HepG2 (cell line): ENCODE results near the gene NDUFS2. TPM values are rescaled to one million over a fixed set of nuclear protein-coding genes. Genes with fewer than 3 reads are reported as not detected.

Experiments
- ARNT2 ChIP-seq: sonication (generic); formaldehyde crosslinking; IDR thresholded peaks from 2 replicates; pipeline ENCODE4 v1.8.0; 2022; ENCODE audit warnings: mild to moderate bottlenecking, low read depth, missing genetic modification reagents, moderate library complexity
- ATRX ChIP-seq: sonication (generic); formaldehyde crosslinking; IDR thresholded peaks from 2 replicates; pipeline ENCODE4 v1.4.0; 2020; ENCODE audit warnings: missing genetic modification reagents, borderline replicate concordance
- CAMTA2 ChIP-seq: sonication (generic); formaldehyde crosslinking; IDR thresholded peaks from 2 replicates; pipeline ENCODE4 v1.4.0; 2020; ENCODE audit warnings: mild to moderate bottlenecking, missing genetic modification reagents, borderline replicate concordance
- HNF4G ChIP-seq, 2 experiments: sonication (generic) in 1 of 2; formaldehyde crosslinking in 1 of 2; IDR thresholded peaks; 2 replicates each; pipeline versions ENCODE4 v1.4.0 to v1.6.1; 2011 to 2020; ENCODE audit warnings: borderline replicate concordance in 2 of 2, low read depth in 2 of 2, mild to moderate bottlenecking in 2 of 2, low read length in 1 of 2, missing genetic modification reagents in 1 of 2, moderate library complexity in 1 of 2
- KMT2B ChIP-seq: IDR thresholded peaks from 2 replicates; pipeline ENCODE4 v1.6.1; 2016; ENCODE audit warnings: missing genetic modification reagents, missing compliant biosample characterization
- POLR2G ChIP-seq: fragments of 200-400 bp; formaldehyde crosslinking; IDR thresholded peaks from 2 replicates; pipeline ENCODE4 v1.6.1; 2018; ENCODE audit warnings: mild to moderate bottlenecking, low read depth, low read length, moderate library complexity
- SOX13 ChIP-seq, 3 experiments: fragments of 450-650 bp in 1 of 3; sonication (generic) in 1 of 3; formaldehyde crosslinking in 1 of 3; IDR thresholded peaks in 2 of 3; conservative IDR thresholded peaks in 1 of 3; 2 replicates each; pipeline versions ENCODE4 v1.5.0 to v1.6.1; 2016 to 2020; ENCODE audit warnings: antibody characterized with exemption in 1 of 3, mild to moderate bottlenecking in 1 of 3, missing compliant biosample characterization in 1 of 3, missing genetic modification reagents in 1 of 3, moderate library complexity in 1 of 3
- SSRP1 ChIP-seq: IDR thresholded peaks from 2 replicates; pipeline ENCODE4 v1.6.1; 2016; ENCODE audit warnings: control low read depth
- ZBTB1 ChIP-seq: sonication (generic); formaldehyde crosslinking; IDR thresholded peaks from 2 replicates; pipeline ENCODE4 v1.4.0; 2020; ENCODE audit warnings: missing genetic modification reagents, borderline replicate concordance
- ZNF256 ChIP-seq: sonication (generic); formaldehyde crosslinking; conservative IDR thresholded peaks from 2 replicates; pipeline ENCODE4 v1.4.0; 2020; ENCODE audit warnings: missing genetic modification reagents
- ZNF350 ChIP-seq: sonication (generic); formaldehyde crosslinking; IDR thresholded peaks from 2 replicates; pipeline ENCODE4 v1.4.0; 2020; ENCODE audit warnings: mild to moderate bottlenecking, low read depth, missing genetic modification reagents, borderline replicate concordance
- ZNF543 ChIP-seq: sonication (generic); formaldehyde crosslinking; IDR thresholded peaks from 2 replicates; pipeline ENCODE4 v1.4.0; 2020; ENCODE audit warnings: mild to moderate bottlenecking, missing genetic modification reagents
- ZNF570 ChIP-seq: sonication (generic); formaldehyde crosslinking; IDR thresholded peaks from 2 replicates; pipeline ENCODE4 v1.4.0; 2020; ENCODE audit warnings: mild to moderate bottlenecking, missing genetic modification reagents, borderline replicate concordance
- ZNF737 ChIP-seq: sonication (generic); formaldehyde crosslinking; IDR thresholded peaks from 2 replicates; pipeline ENCODE4 v1.5.0; 2020; ENCODE audit warnings: missing genetic modification reagents, mild to moderate bottlenecking, borderline replicate concordance
- polyA plus RNA-seq, 8 experiments: library from polyadenylated mRNA; depleted of rRNA in 3 of 8; stranded (reverse) in 7 of 8; unstranded in 1 of 8; fragments of >200 nt; fragmentation: Illumina TruSeq in 4 of 8; extraction: Trizol in 4 of 8; gene quantifications; 2 replicates each; pipeline versions ENCODE4 v1.2.1 to v1.2.3, GENCODE V29; 2011 to 2016; ENCODE audit warnings: low read depth in 4 of 8, missing spikeins in 1 of 8, mixed read lengths in 1 of 8; ENCODE audit not compliant: insufficient read depth in 1 of 8
- total RNA-seq, 5 experiments: library from RNA; depleted of rRNA; stranded (reverse); fragments of >200 nt; fragmentation: Illumina TruSeq; extraction: Trizol; gene quantifications; 2 replicates each; pipeline ENCODE4 v1.2.3, GENCODE V29; 2016; ENCODE audit warnings: low read depth in 1 of 5
- TF ChIP-seq, protein P1 (sequence below): sonication (generic); formaldehyde crosslinking; IDR thresholded peaks from 2 replicates; pipeline ENCODE4 v1.4.0; 2020; ENCODE audit warnings: mild to moderate bottlenecking, missing genetic modification reagents, borderline replicate concordance
- TF ChIP-seq, protein P2 (sequence below): sonication (generic); formaldehyde crosslinking; IDR thresholded peaks from 2 replicates; pipeline ENCODE4 v1.4.0; 2020; ENCODE audit warnings: low read depth, mild to moderate bottlenecking, missing genetic modification reagents
- TF ChIP-seq, protein P3 (sequence below): sonication (generic); formaldehyde crosslinking; IDR thresholded peaks from 2 replicates; pipeline ENCODE4 v1.5.1; 2020; ENCODE audit warnings: missing genetic modification reagents, mild to moderate bottlenecking, borderline replicate concordance
- TF ChIP-seq, protein P4 (sequence below): sonication (generic); formaldehyde crosslinking; conservative IDR thresholded peaks from 2 replicates; pipeline ENCODE4 v1.8.1; 2023; ENCODE audit warnings: missing genetic modification reagents

NDUFS2 gene
- total and polyA plus RNA-seq, 2 of the 13 experiments (the other 11 are each of a cell fraction or from before 2014, with no cell fraction given), result 89.9 to 118 TPM

DNA sequence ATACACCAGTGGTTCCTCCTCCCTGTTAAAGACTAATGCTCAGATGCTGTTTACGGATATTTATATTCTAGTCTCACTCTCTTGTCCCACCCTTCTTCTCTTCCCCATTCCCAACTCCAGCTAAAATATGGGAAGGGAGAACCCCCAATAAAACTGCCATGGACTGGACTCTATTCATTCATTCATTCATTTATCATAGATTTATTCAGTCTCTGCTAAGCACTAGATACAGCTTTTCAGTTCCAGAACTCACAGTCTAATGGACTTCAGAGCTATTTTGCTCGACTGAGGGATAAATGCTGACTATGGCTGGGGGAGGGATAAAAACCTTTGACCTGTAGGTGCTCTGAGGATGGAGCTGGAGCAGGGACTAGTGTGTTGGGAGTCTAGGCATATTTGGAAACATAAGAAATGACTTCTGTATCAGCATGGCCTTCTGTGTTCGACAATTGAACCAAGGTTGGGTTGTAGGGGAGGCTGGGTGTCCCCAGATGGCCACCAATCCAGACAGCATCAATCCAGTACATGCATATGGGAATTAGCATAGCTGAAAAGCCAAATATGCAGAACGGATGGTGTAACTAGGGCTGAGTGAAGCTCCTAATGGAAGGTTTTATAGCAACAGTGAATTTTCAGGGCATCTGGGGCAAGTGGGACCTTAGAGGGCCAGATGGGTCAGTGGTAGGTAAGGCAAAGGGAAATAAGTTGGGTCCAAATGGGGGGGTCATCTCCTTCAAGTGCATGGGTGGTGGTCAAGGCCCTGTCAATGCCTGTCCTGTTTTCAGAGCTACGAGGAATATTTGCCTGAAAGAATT is 17.1 kb downstream of the NDUFS2 start (continued):
- TF ChIP-seq, protein P1, sequence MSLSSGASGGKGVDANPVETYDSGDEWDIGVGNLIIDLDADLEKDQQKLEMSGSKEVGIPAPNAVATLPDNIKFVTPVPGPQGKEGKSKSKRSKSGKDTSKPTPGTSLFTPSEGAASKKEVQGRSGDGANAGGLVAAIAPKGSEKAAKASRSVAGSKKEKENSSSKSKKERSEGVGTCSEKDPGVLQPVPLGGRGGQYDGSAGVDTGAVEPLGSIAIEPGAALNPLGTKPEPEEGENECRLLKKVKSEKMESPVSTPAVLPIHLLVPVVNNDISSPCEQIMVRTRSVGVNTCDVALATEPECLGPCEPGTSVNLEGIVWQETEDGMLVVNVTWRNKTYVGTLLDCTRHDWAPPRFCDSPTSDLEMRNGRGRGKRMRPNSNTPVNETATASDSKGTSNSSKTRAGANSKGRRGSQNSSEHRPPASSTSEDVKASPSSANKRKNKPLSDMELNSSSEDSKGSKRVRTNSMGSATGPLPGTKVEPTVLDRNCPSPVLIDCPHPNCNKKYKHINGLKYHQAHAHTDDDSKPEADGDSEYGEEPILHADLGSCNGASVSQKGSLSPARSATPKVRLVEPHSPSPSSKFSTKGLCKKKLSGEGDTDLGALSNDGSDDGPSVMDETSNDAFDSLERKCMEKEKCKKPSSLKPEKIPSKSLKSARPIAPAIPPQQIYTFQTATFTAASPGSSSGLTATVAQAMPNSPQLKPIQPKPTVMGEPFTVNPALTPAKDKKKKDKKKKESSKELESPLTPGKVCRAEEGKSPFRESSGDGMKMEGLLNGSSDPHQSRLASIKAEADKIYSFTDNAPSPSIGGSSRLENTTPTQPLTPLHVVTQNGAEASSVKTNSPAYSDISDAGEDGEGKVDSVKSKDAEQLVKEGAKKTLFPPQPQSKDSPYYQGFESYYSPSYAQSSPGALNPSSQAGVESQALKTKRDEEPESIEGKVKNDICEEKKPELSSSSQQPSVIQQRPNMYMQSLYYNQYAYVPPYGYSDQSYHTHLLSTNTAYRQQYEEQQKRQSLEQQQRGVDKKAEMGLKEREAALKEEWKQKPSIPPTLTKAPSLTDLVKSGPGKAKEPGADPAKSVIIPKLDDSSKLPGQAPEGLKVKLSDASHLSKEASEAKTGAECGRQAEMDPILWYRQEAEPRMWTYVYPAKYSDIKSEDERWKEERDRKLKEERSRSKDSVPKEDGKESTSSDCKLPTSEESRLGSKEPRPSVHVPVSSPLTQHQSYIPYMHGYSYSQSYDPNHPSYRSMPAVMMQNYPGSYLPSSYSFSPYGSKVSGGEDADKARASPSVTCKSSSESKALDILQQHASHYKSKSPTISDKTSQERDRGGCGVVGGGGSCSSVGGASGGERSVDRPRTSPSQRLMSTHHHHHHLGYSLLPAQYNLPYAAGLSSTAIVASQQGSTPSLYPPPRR (CRISPR knock-in tag), result no peak
- TF ChIP-seq KMT2B (no peak), SOX13 (IDR thresholded peaks at IDR 0.05) (peak; percentile 10; the same call in 1 of the 2 replicates), SOX13 (CRISPR knock-in tag; conservative IDR thresholded peaks at IDR 0.05 in 1 of 2, IDR thresholded peaks at IDR 0.05 in 1 of 2) (no peak), ZNF737 (CRISPR knock-in tag) (no peak), ZNF543 (no peak), ARNT2 (CRISPR knock-in tag) (no peak), ATRX (CRISPR knock-in tag) (no peak), ZNF256 (no peak), HNF4G (IDR thresholded peaks at IDR 0.05; ENCODE audit: borderline replicate concordance, low read depth, low read length) (peak; percentile 49; the same call in 1 of the 2 replicates), HNF4G (CRISPR knock-in tag; IDR thresholded peaks at IDR 0.05; ENCODE audit: borderline replicate concordance, low read depth) (no peak), ZNF570 (CRISPR knock-in tag) (no peak), SSRP1 (peak; percentile 72; the same call in 1 of the 2 replicates), CAMTA2 (CRISPR knock-in tag) (peak; percentile 15; the same call in 1 of the 2 replicates), POLR2G (peak; percentile 79), ZBTB1 (no peak), ZNF350 (CRISPR knock-in tag) (no peak)
- TF ChIP-seq, protein P2, sequence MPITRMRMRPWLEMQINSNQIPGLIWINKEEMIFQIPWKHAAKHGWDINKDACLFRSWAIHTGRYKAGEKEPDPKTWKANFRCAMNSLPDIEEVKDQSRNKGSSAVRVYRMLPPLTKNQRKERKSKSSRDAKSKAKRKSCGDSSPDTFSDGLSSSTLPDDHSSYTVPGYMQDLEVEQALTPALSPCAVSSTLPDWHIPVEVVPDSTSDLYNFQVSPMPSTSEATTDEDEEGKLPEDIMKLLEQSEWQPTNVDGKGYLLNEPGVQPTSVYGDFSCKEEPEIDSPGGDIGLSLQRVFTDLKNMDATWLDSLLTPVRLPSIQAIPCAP, result no peak
- TF ChIP-seq, protein P3, sequence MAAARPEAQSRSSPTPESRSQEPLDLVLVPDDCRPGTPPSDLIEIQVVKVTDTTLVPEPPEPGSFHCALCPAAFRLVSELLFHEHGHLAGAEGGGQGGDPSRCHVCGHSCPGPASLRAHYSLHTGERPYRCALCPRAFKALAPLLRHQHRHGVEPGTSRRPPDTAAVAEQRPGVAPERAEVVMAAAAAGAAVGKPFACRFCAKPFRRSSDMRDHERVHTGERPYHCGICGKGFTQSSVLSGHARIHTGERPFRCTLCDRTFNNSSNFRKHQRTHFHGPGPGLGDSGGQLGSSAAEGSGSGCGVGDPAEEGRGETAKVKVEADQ (CRISPR knock-in tag), result no peak
- TF ChIP-seq, protein P4, sequence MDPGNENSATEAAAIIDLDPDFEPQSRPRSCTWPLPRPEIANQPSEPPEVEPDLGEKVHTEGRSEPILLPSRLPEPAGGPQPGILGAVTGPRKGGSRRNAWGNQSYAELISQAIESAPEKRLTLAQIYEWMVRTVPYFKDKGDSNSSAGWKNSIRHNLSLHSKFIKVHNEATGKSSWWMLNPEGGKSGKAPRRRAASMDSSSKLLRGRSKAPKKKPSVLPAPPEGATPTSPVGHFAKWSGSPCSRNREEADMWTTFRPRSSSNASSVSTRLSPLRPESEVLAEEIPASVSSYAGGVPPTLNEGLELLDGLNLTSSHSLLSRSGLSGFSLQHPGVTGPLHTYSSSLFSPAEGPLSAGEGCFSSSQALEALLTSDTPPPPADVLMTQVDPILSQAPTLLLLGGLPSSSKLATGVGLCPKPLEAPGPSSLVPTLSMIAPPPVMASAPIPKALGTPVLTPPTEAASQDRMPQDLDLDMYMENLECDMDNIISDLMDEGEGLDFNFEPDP (CRISPR knock-in tag), result no peak
